Choroid plexus epithelial cell (primary cell): ENCODE measurements around the gene OR2T10.
"Not testable (repeated sequence)": the region's sequence is repeated elsewhere in the genome, so short reads cannot be mapped to it uniquely, and the experiment has no call there.

Experiments
- DNase-seq: peaks from one replicate; pipeline ENCODE4 v3.0.0-alpha.2; 2010; ENCODE audit warnings: low read depth
- H3K4me3 ChIP-seq: 2 replicates; pipeline ENCODE4 v1.5.1; 2011; ENCODE audit warnings: low read depth, mild to moderate bottlenecking, control low read depth, low read length, moderate library complexity
- CTCF ChIP-seq: conservative IDR thresholded peaks from 2 replicates; pipeline ENCODE4 v1.5.1; 2011; ENCODE audit warnings: low read depth, mild to moderate bottlenecking, control low read depth, inconsistent platforms, low read length, moderate library complexity

Gene OR2T10

GRCh38 chr1:248597589-248597988 lies at the start of gene OR2T10:
OR2T10 (minus strand) TSS chr1:248597700; CDS start chr1:248593768, 3,932 bp downstream.
- DNase-seq, result no peak
- TF ChIP-seq CTCF, result no peak
- H3K4me3 ChIP-seq, result no peak within 1 kb of the TSS

DNA sequence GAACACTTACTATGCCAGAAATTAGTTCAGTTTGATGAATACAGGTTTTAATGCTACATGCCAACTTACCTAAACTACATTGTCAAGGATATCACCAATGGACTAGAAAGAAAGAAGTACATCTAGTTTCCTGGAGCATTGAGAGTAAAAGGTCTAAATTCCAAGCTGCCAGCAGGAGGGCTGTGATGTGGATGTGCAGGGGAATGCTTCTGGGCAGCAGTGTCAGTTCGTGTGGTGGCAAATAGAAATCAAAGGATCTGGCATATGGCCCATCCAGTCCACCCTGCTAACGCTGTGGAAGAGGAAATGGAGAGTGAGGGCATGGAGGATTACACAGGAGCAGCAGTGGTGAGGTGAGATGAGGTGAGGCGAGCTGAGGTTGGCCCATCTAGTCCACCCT lies 47.7 kb upstream of the OR2T10 start, which contains the start of gene OR2T35:
OR2T35 (minus strand) TSS at position 101 of the 400 bp plus-strand sequence. CDS start 6,020 bp downstream, outside the sequence.
- not testable (repeated sequence) for DNase-seq, H3K4me3 ChIP-seq

GRCh38 chr1:248642971-248643651 lies 45.6 kb upstream of the OR2T10 start:
- not testable (repeated sequence) for DNase-seq, H3K4me3 ChIP-seq

GRCh38 chr1:248641583-248641982 lies 44.1 kb upstream of the OR2T10 start:
- H3K4me3 ChIP-seq, DNase-seq: not testable (repeated sequence)

GRCh38 chr1:248640906-248641305 lies 43.4 kb upstream of the OR2T10 start:
- DNase-seq, H3K4me3 ChIP-seq: not testable (repeated sequence)

- not testable (repeated sequence) for DNase-seq
These were observed 42.2 kb upstream of the OR2T10 start for GRCh38 chr1:248639652-248640051.

GRCh38 chr1:248636612-248637011 lies 39.1 kb upstream of the OR2T10 start:
- not testable (repeated sequence) for DNase-seq, H3K4me3 ChIP-seq

More at GRCh38 chr1:248639652-248640051, 42.2 kb upstream of the OR2T10 start:
- not testable (repeated sequence) for H3K4me3 ChIP-seq

DNA sequence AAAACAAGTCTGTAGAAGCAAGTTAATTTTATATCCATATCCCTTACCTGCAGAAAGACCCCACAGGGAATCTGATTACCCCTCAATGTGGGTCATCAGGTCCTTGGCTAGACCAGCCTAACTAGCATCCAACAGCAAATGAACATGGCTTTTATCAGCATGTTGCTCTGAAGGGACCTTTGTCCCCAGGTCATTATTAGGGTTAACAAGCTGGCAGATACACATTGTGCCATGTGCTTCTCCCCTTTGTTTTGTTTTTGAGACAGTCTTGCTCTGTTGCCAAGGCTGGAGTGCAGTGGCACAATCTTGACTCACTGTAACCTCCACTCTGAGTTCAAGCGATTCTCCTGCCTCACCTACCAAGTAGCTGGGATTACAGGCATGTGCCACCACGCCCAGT lies 37.5 kb upstream of the OR2T10 start, which contains the start of gene OR2T11:
OR2T11 (minus strand) TSS at position 101 of the 400 bp plus-strand sequence. CDS start 7,963 bp downstream, outside the sequence.
- not testable (repeated sequence) for DNase-seq

GRCh38 chr1:248631354-248632008 lies 34.0 kb upstream of the OR2T10 start:
- TF ChIP-seq CTCF, result no peak
- no peak overlapping the region for H3K4me3 ChIP-seq
- no peak for DNase-seq

More for the DNA sequence above, 37.5 kb upstream of the OR2T10 start, which contains the start of gene OR2T11:
- not testable (repeated sequence) for H3K4me3 ChIP-seq

DNA sequence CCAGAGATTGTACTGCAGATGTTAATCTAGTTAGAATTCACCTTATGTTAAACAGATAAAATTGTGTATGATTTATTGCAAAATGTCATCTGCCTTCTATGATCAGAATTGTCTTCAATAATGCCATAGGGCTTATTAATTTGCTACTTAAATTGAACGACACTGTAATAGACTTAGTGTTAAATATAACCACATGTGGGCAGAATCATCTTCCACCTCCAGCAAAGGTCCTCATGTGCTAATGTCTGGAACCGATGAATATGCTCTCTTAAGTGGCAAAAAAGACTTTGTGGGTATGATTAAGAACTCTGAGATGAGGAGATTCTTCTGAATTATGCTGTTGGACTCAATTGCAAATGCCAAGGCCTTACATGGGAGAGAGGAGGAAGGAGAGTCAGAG lies 33.1 kb upstream of the OR2T10 start:
- TF ChIP-seq CTCF, result no peak
- no peak overlapping the region for H3K4me3 ChIP-seq
- DNase-seq, result no peak
